H1 (cell line): Measurements from ENCODE around the gene PITPNB. TPM values are rescaled to one million over a fixed set of nuclear protein-coding genes. Genes with fewer than 3 reads are reported as not detected.

ENCODE experiments used
- ASH2L ChIP-seq: fragments of 200-600, 300-600 bp; sonication (generic); IDR thresholded peaks from one replicate; pipeline ENCODE4 v1.7.1; 2017; ENCODE audit warnings: low read length
- ATF3 ChIP-seq: IDR thresholded peaks from 2 replicates; pipeline ENCODE4 v1.6.1; 2011; ENCODE audit warnings: low read depth, mild to moderate bottlenecking, low read length; ENCODE audit not compliant: insufficient read depth
- HDAC2 ChIP-seq, 2 experiments: fragments of 300-600 bp in 1 of 2; sonication (generic) in 1 of 2; IDR thresholded peaks; 2 replicates each; pipeline ENCODE4 v1.6.1; 2011 to 2012; ENCODE audit warnings: low read depth in 2 of 2, low read length in 2 of 2, mild to moderate bottlenecking in 2 of 2, moderate library complexity in 2 of 2, borderline replicate concordance in 1 of 2, inconsistent platforms in 1 of 2
- SIN3A ChIP-seq, 2 experiments: IDR thresholded peaks in 1 of 2; conservative IDR thresholded peaks in 1 of 2; 2 replicates each; pipeline ENCODE4 v1.6.1; 2011 to 2012; ENCODE audit warnings: low read length in 2 of 2, improper control_type of control experiment in 1 of 2, low read depth in 1 of 2, mild to moderate bottlenecking in 1 of 2
- SIRT6 ChIP-seq: IDR thresholded peaks from one replicate; pipeline ENCODE4 v1.7.1; 2012; ENCODE audit warnings: low read length, inconsistent platforms
- polyA plus RNA-seq, 7 experiments: library from polyadenylated mRNA; depleted of rRNA in 3 of 7; stranded (reverse) in 5 of 7; unstranded in 2 of 7; fragments of >200 nt in 5 of 7; fragments of 200-250 nt in 2 of 7; gene quantifications; 1 replicate in 5 of 7; 2 replicates in 1 of 7; 4 replicates in 1 of 7; pipeline versions ENCODE4 v1.2.1 to v1.2.3, GENCODE V29; 2011 to 2013; ENCODE audit warnings: missing spikeins in 2 of 7, mixed read lengths in 2 of 7
- total RNA-seq: library from RNA; stranded (reverse); fragmentation: NEBNext Ultra II Directional; extraction: Animal tissue kit (Norgen Biotek cat#: 25700); gene quantifications from 2 replicates; pipeline ENCODE4 v1.2.1, GENCODE V29; 2021

Gene PITPNB
- total and polyA plus RNA-seq, 2 of the 8 experiments (the other 6 are each of a cell fraction or from before 2014, with no cell fraction given) = 24.6 to 89.3 TPM

DNA sequence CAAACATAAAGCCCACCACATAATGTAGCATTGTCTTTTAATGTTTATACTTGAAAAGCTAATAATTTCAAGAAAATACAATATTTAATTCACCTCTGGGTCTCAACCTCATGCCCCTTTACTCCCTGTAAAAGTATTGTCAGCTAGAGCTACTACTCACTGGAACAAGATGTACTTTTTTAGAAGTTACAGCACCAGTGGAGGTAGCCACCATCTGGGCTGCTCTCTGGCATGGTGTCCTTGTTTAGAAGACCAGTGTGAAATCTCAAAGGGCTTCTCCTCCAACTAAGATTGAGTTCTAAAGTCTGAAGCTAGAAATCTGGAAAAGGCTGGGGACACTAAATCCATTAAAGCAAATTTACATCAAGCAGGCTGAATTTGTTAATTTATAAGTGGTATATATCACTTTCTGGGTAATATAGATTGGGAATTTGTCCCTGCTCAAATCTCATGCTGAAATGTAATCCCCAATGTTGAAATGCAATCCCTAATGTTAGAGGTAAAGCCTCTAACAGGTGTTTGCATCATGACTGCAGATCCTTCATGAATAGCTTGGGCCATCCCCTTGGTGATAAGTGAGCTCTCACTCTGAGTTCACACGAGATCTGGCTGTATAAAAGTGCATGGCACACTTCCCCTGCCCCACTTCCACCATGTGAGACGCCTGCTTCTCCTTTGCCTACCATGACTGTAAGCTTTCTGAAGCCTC lies 47.6 kb downstream of the PITPNB start (continued):
- TF ChIP-seq SIN3A (conservative IDR thresholded peaks at IDR 0.05 in 1 of 2, IDR thresholded peaks at IDR 0.05 in 1 of 2; ENCODE audit: low read depth in 1 of 2, low read length in 2 of 2) (no peak), ATF3 (no peak), HDAC2 (IDR thresholded peaks at IDR 0.05; ENCODE audit: borderline replicate concordance in 1 of 2, low read depth in 2 of 2, low read length in 2 of 2) (no peak), ASH2L (no peak), SIRT6 (no peak)
